Measurements from ENCODE around the gene PIP5KL1. TPM values are rescaled to one million over a fixed set of nuclear protein-coding genes. Genes with fewer than 3 reads are reported as not detected.

The PIP5KL1 gene
- total RNA-seq, 1 experiment from 2014 or later: 3.9 TPM

DNA sequence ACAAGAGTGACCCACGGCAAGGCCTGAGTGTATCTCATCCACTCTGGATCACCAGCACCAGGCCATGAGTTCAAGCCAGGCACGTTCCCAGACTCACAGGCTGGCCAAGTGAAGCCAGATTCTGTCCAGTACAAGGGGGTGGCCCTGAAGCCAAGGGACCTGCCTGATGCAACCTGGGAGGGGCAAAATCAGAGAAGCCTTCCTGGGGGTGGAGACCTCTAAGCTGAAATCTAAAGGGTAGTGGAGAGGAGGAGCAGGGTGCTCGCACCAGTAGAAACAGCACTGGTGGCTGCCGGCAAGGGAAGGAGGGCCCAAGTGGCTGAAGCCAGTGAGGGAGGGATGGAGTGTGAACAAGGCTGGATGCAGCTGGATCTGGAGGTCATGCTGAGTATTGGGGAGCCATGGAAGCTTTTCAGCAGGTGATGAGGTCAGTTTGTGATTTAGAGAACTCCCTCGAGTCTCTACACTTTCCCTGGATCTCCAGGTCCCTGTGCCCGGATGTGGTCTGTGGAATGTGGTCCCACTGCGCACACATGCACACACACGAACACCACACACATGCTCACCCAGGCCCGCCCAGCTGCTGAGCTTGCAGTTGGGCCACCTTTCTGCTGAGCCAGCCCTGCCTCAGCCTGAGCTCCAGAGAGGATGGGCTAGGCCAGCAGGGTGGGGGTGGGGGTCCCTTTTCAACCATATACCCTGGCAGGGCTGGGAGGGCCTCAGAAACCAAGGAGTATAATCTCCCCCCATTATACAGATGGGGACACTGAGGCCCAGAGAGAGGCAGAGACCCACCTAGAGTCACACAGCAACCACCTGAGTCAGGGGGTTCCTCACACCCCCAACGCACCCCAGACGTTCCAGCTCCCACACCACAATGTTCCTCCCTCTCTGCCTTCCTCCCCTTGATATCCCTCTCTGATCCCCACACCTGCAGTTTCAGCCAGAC is 1.6 kb downstream of the PIP5KL1 start:
- intact Hi-C loops (cut with micrococcal nuclease; ENCODE audit: unreplicated experiment): no loop called here
- BruUV-seq (replicated peaks): no TSS peak
- ChIA-PET POLR2A (ENCODE audit: low non-redundant PET) (interaction anchor here (0.6 to 0.7 kb wide), 2 partner anchors 46 to 185 kb away, joined by 3 to 11 read pairs; no protein-coding TSS in a partner anchor), CTCF (no interaction called here)
- TF ChIP-seq, protein P1, sequence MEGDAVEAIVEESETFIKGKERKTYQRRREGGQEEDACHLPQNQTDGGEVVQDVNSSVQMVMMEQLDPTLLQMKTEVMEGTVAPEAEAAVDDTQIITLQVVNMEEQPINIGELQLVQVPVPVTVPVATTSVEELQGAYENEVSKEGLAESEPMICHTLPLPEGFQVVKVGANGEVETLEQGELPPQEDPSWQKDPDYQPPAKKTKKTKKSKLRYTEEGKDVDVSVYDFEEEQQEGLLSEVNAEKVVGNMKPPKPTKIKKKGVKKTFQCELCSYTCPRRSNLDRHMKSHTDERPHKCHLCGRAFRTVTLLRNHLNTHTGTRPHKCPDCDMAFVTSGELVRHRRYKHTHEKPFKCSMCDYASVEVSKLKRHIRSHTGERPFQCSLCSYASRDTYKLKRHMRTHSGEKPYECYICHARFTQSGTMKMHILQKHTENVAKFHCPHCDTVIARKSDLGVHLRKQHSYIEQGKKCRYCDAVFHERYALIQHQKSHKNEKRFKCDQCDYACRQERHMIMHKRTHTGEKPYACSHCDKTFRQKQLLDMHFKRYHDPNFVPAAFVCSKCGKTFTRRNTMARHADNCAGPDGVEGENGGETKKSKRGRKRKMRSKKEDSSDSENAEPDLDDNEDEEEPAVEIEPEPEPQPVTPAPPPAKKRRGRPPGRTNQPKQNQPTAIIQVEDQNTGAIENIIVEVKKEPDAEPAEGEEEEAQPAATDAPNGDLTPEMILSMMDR (conservative IDR thresholded peaks at IDR 0.05; ENCODE audit: low read depth, low read length): no peak
- no peak for TF ChIP-seq EZH2 (IDR thresholded peaks at IDR 0.05; ENCODE audit: borderline replicate concordance, low read depth, low read length, poor library complexity, severe bottlenecking)
- DNase-seq (ENCODE audit: low spot score): no peak
- Histone ChIP-seq H3K36me3 (ENCODE audit: insufficient read depth, low read length, poor library complexity, severe bottlenecking) (no peaks in the 10 kb centered on the region), H3K27me3 (replicated peaks; ENCODE audit: insufficient read depth, low read depth, low read length, poor library complexity) (no peaks in the 10 kb centered on the region), H3K4me1 (ENCODE audit: insufficient read depth, low read length, poor library complexity, severe bottlenecking) (peaks cover 10% of the 10 kb centered on the region), H3K4me3 (ENCODE audit: low read depth, low read length, poor library complexity, severe bottlenecking) (no peak overlapping the region), H3K9me3 (ENCODE audit: low read depth, low read length, poor library complexity, severe bottlenecking) (no peaks in the 10 kb centered on the region), H3K27ac (ENCODE audit: low read depth, low read length, poor library complexity, severe bottlenecking) (no peak overlapping the region)

DNA sequence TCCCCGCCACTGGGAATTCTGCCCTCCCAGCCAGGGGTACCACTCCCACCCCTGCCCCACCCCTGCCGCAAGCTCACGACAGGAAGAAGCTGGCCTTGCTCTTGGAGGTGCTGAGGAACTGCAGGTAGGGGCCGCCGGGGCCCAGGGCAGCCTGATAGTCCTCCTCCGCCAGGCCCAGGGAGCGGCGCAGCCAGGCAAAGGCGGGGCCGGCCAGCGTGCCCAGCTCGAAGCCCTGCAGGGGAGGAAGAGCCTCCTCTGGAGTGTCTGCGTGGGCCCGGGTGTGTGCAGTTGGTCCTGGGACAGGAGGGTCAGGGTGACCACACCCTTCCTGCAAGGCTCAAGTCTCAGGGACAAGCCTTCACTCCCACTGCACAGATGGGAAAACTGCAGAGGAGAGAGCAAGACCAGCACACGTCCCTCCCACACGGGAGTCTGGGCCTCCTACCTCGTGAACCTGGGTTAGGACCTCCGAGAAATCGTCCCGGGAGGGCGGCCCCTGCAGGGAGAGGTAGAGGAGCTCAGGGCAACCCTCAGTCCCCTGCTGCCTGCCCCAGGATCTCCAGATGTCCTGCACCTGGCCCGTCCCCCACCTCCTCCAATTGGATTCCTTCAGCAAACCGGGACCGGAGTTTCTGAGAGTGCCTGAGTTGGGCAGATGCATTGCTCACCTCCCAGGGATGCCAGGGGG is 2.4 kb downstream of the PIP5KL1 start:
- intact Hi-C loops (cut with micrococcal nuclease; ENCODE audit: unreplicated experiment): no loop called here
- Histone ChIP-seq H3K9me3 (ENCODE audit: low read depth, low read length, poor library complexity, severe bottlenecking) (no peaks in the 10 kb centered on the region), H3K4me3 (ENCODE audit: low read depth, low read length, poor library complexity, severe bottlenecking) (peak overlapping the region; percentile 4), H3K27ac (ENCODE audit: low read depth, low read length, poor library complexity, severe bottlenecking) (no peak overlapping the region), H3K36me3 (ENCODE audit: insufficient read depth, low read length, poor library complexity, severe bottlenecking) (no peaks in the 10 kb centered on the region), H3K4me1 (ENCODE audit: insufficient read depth, low read length, poor library complexity, severe bottlenecking) (peaks cover 10% of the 10 kb centered on the region), H3K27me3 (replicated peaks; ENCODE audit: insufficient read depth, low read depth, low read length, poor library complexity) (no peaks in the 10 kb centered on the region)
- no TSS peak for BruUV-seq (replicated peaks)
- no peak for DNase-seq (ENCODE audit: low spot score)
- ChIA-PET POLR2A (ENCODE audit: low non-redundant PET) (no interaction called here), CTCF (interaction anchor here (0.6 kb wide), 1 partner anchor 189 kb away, joined by 8 read pairs; no protein-coding TSS in a partner anchor)
- TF ChIP-seq, protein P1 (conservative IDR thresholded peaks at IDR 0.05; ENCODE audit: low read depth, low read length): no peak
- TF ChIP-seq EZH2 (IDR thresholded peaks at IDR 0.05; ENCODE audit: borderline replicate concordance, low read depth, low read length, poor library complexity, severe bottlenecking): no peak

DNA sequence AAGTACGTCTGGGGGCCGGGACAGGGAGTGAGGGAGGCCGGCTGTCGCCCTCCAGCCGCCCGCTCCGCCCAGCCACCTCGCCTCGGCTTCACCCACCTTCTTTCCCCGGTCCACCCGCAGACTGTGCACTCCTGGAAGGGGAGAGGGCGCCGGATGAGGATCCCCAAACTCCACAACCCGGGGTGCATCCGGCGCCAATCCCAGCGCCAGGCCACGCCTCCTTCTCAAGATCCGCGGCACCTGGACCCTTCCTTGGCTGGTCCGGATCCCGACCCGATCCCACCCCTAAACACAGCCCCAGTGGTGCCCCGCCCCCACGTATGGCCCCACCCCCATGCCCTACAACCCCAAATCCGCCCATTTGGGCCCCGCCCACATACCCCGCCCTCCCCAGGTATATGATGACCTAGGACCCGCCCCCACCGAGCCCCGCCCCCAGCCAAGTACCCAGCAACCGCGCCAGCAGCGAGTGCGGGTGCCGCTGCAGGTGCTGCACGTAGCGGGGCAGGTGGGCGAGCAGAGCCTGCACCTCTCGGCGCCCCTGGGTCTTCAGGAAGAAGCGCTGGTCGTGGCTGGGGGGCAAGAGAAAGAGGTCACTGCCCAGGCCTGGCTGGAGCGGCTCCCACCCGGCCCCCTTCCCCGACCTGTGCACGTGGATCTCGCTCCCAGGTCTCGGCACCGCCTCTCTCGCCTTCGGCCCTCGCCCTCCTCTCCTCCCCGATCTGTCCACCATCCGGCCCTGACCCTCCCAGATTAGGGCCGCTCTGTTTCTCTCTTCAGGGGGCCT is 3.2 kb downstream of the PIP5KL1 start:
- ChIA-PET CTCF (interaction anchor here (0.6 kb wide), 1 partner anchor 190 kb away, joined by 8 read pairs; no protein-coding TSS in a partner anchor), POLR2A (ENCODE audit: low non-redundant PET) (no interaction called here)
- no peaks in the 10 kb centered on the region for H3K27me3 ChIP-seq (replicated peaks; ENCODE audit: insufficient read depth, low read depth, low read length, poor library complexity)
- H3K27ac ChIP-seq (ENCODE audit: low read depth, low read length, poor library complexity, severe bottlenecking): no peak overlapping the region
- TF ChIP-seq, protein P1 (conservative IDR thresholded peaks at IDR 0.05; ENCODE audit: low read depth, low read length): no peak
- TF ChIP-seq EZH2 (IDR thresholded peaks at IDR 0.05; ENCODE audit: borderline replicate concordance, low read depth, low read length, poor library complexity, severe bottlenecking): no peak
- no TSS peak for BruUV-seq (replicated peaks)
- peak overlapping the region; percentile 48 for H3K4me3 ChIP-seq (ENCODE audit: low read depth, low read length, poor library complexity, severe bottlenecking)
- H3K36me3 ChIP-seq (ENCODE audit: insufficient read depth, low read length, poor library complexity, severe bottlenecking): no peaks in the 10 kb centered on the region
- no peak for DNase-seq (ENCODE audit: low spot score)
- intact Hi-C loops (cut with micrococcal nuclease; ENCODE audit: unreplicated experiment): no loop called here
- peaks cover 10% of the 10 kb centered on the region for H3K4me1 ChIP-seq (ENCODE audit: insufficient read depth, low read length, poor library complexity, severe bottlenecking)
- H3K9me3 ChIP-seq (ENCODE audit: low read depth, low read length, poor library complexity, severe bottlenecking): no peaks in the 10 kb centered on the region

All from A673 (cell line).